Measurements from ENCODE around the gene CYCS.

GRCh38 chr7:25118048-25118753 lies 6.9 kb downstream of the CYCS start:
- TF ChIP-seq POLR2A (IDR thresholded peaks at IDR 0.05) (no peak), CTCF (IDR thresholded peaks at IDR 0.05) (no peak)
